OCI-LY7 (cell line): ENCODE data around the gene MPI. TPM values are rescaled to one million over a fixed set of nuclear protein-coding genes. Genes with fewer than 3 reads are reported as not detected.

ENCODE experiments used
- BruUV-seq: library from RNA; stranded (reverse); fragments of 400-500 nt; replicated peaks from 2 replicates; lab custom pipeline; 2021; lab: Mats Ljungman, UMichigan
- CTCF ChIA-PET: fragments of 300-600 bp; sonication (Branson Sonifier 250); formaldehyde crosslinking; loops from one replicate; lab custom pipeline; 2022; ENCODE audit warnings: antibody characterized with exemption; ENCODE audit not compliant: unreplicated experiment; lab: Charles Lee
- POLR2A ChIA-PET: fragments of 300-600 bp; sonication (Branson Sonifier 250); formaldehyde crosslinking; loops from one replicate; lab custom pipeline; 2022; ENCODE audit warnings: antibody characterized with exemption; lab: Charles Lee
- DNase-seq: peaks from one replicate; pipeline ENCODE4 v3.0.0-alpha.2; 2015; ENCODE audit warnings: low spot score
- H2AFZ ChIP-seq: fragments of 200-600 bp; sonication (generic), shearing (Covaris generic); 2 replicates; pipeline ENCODE4 v1.6.1; 2014; ENCODE audit warnings: mild to moderate bottlenecking, antibody characterized with exemption, low read length, moderate library complexity
- H3K27ac ChIP-seq: fragments of 200-600 bp; sonication (generic); 2 replicates; pipeline ENCODE4 v1.5.1; 2014; ENCODE audit warnings: mixed run types, low read depth, mild to moderate bottlenecking, moderate library complexity, low read length, inconsistent platforms; ENCODE audit not compliant: poor library complexity, severe bottlenecking
- H3K36me3 ChIP-seq: fragments of 200-600 bp; sonication (generic); 2 replicates; pipeline ENCODE4 v1.6.1; 2014; ENCODE audit warnings: mild to moderate bottlenecking, antibody characterized with exemption, low read length, moderate library complexity, mixed read lengths; ENCODE audit not compliant: insufficient read depth
- H3K4me1 ChIP-seq: fragments of 200-600 bp; sonication (generic); 2 replicates; pipeline ENCODE4 v1.5.1; 2014; ENCODE audit warnings: mild to moderate bottlenecking, low read length; ENCODE audit not compliant: insufficient read depth, poor library complexity, severe bottlenecking
- H3K4me2 ChIP-seq: fragments of 200-600 bp; sonication (generic); 2 replicates; pipeline ENCODE4 v1.6.1; 2014; ENCODE audit warnings: mild to moderate bottlenecking, low read length
- H3K4me3 ChIP-seq: fragments of 200-600 bp; sonication (generic); 2 replicates; pipeline ENCODE4 v1.5.1; 2014; ENCODE audit warnings: mild to moderate bottlenecking, low read depth, low read length; ENCODE audit not compliant: poor library complexity, severe bottlenecking
- H3K79me2 ChIP-seq: fragments of 200-600 bp; sonication (generic); 2 replicates; pipeline ENCODE4 v1.6.1; 2016; ENCODE audit warnings: low read depth, mild to moderate bottlenecking, low read length, moderate library complexity, mixed read lengths; ENCODE audit not compliant: insufficient read depth
- H3K9me2 ChIP-seq: fragments of 200-600 bp; sonication (generic); 2 replicates; pipeline ENCODE4 v1.6.1; 2016; ENCODE audit warnings: mild to moderate bottlenecking, low read length, mixed read lengths; ENCODE audit not compliant: insufficient read depth
- H3K9me3 ChIP-seq: fragments of 200-600 bp; sonication (generic); 2 replicates; pipeline ENCODE4 v1.6.1; 2014; ENCODE audit warnings: mild to moderate bottlenecking, mixed run types, low read length, mixed read lengths
- H4K20me1 ChIP-seq: fragments of 200-600 bp; sonication (generic); 2 replicates; pipeline ENCODE4 v1.6.1; 2014; ENCODE audit warnings: mild to moderate bottlenecking, antibody characterized with exemption, low read length, moderate library complexity, mixed read lengths; ENCODE audit not compliant: insufficient read depth
- EZH2phosphoT487 ChIP-seq: fragments of 200-600 bp; sonication (generic); IDR thresholded peaks from 2 replicates; pipeline ENCODE4 v1.6.1; 2018; ENCODE audit warnings: low read depth, borderline replicate concordance, mild to moderate bottlenecking, mixed run types, antibody characterized with exemption, low read length, moderate library complexity, mixed read lengths
- intact Hi-C: fragments of 100-400 bp; cut with micrococcal nuclease; formaldehyde crosslinking; loops from one replicate; pipeline ENCODE4 v1.10.0; 2022; ENCODE audit not compliant: unreplicated experiment
- total RNA-seq, 2 experiments: library from RNA; depleted of rRNA in 1 of 2; stranded (reverse); fragments of >200 nt in 1 of 2; shearing (Covaris generic) in 1 of 2; gene quantifications; 2 replicates each; pipeline ENCODE4 v1.2.3, GENCODE V29; 2014 to 2022
- TF ChIP-seq, protein P1 (sequence below): fragments of 200-600 bp; sonication (generic); conservative IDR thresholded peaks from 2 replicates; pipeline ENCODE4 v1.5.1; 2014; ENCODE audit warnings: mild to moderate bottlenecking, antibody characterized with exemption, low read length, moderate library complexity, mixed read lengths

The MPI gene
- total RNA-seq, 2 experiments from 2014 or later, result 58.9 to 67.2 TPM

DNA sequence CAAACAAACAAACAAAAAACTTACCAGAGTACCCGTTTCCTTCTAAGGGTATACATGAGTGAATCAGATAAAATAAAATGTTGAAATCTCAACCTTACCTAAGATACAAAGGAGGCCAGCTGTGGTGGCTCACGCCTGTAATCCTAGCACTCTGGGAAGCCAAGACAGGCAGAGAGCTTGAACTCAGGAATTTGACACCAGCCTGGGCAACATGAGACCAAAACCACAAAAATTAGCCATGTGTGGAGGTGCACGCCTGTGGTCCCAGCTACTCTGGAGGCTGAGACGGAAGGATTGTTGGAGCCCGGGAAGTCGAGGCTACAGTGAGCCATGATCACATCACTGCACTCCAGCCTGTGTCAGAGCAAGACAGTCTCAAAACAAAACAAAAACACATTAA is 27.8 kb downstream of the MPI start:
- Histone ChIP-seq H3K36me3 (peaks cover 98% of the 10 kb centered on the region), H3K4me1 (no peaks in the 10 kb centered on the region), H3K9me2 (no peaks in the 10 kb centered on the region), H3K9me3 (no peaks in the 10 kb centered on the region), H3K4me2 (no peak overlapping the region), H4K20me1 (no peaks in the 10 kb centered on the region), H2AFZ (no peak overlapping the region), H3K4me3 (no peak overlapping the region), H3K79me2 (no peaks in the 10 kb centered on the region), H3K27ac (no peak overlapping the region)
- CTCF ChIA-PET, result no interaction called here
- intact Hi-C loops, result no loop called here
- DNase-seq, result no peak
- TF ChIP-seq, protein P1, sequence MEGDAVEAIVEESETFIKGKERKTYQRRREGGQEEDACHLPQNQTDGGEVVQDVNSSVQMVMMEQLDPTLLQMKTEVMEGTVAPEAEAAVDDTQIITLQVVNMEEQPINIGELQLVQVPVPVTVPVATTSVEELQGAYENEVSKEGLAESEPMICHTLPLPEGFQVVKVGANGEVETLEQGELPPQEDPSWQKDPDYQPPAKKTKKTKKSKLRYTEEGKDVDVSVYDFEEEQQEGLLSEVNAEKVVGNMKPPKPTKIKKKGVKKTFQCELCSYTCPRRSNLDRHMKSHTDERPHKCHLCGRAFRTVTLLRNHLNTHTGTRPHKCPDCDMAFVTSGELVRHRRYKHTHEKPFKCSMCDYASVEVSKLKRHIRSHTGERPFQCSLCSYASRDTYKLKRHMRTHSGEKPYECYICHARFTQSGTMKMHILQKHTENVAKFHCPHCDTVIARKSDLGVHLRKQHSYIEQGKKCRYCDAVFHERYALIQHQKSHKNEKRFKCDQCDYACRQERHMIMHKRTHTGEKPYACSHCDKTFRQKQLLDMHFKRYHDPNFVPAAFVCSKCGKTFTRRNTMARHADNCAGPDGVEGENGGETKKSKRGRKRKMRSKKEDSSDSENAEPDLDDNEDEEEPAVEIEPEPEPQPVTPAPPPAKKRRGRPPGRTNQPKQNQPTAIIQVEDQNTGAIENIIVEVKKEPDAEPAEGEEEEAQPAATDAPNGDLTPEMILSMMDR, result no peak
- no peak for TF ChIP-seq EZH2phosphoT487
- POLR2A ChIA-PET, result interaction anchor here (0.7 kb wide), 1 partner anchor 11 kb away, joined by 3 read pairs; the partner anchor contains the start of gene FAM219B
- BruUV-seq, result no TSS peak

DNA sequence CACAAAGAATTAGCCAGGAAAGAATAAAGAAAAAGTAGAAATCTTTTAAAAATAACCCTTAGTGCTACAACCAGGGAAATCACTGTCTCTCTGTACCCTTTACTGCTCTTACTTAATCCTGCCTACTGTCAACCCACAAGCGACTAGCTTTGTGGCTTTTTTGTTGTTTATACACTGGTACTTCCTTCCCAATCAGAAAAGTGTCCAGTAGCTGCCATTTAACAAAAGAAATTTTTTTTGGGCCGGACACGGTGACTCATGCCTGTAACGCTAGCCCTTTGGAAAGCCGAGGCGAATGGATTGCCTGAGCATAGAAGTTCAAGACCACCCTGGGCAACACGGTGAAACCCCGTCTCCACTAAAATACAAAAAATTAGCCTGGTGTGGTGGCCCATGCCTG is 30.6 kb downstream of the MPI start:
- Histone ChIP-seq H3K27ac (no peak overlapping the region), H3K79me2 (no peaks in the 10 kb centered on the region), H3K4me3 (no peak overlapping the region), H4K20me1 (no peaks in the 10 kb centered on the region), H3K9me2 (no peaks in the 10 kb centered on the region), H3K4me1 (no peaks in the 10 kb centered on the region), H3K36me3 (peaks cover 99% of the 10 kb centered on the region), H2AFZ (no peak overlapping the region), H3K9me3 (no peaks in the 10 kb centered on the region), H3K4me2 (no peak overlapping the region)
- no peak for DNase-seq
- no TSS peak for BruUV-seq
- intact Hi-C loops, result no loop called here
- no peak for TF ChIP-seq EZH2phosphoT487
- TF ChIP-seq, protein P1, result no peak
- ChIA-PET POLR2A (interaction anchor here (1.0 kb wide), 1 partner anchor 14 kb away, joined by 3 read pairs; the partner anchor contains the start of gene FAM219B), CTCF (interaction anchor here (1.3 kb wide), 1 partner anchor 19 kb away, joined by 3 read pairs; no protein-coding TSS in a partner anchor)

DNA sequence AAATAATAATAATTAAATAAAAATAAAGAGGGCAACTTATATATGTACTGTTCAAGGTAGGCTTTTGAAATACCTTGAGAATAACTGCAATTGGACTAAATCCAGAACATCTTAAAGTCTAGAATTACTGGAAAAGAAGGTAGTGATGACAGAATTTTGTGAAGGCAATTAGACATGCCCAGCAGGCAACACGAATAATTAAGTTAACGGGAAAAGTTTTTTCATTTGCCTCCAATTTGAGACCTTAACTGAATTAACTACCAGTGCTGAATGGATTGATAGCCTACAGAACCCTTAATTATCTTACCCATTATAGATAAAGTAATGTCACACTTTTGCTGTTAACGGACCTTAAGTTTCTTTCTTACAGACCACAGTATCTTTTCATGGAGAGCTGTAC is 34.7 kb downstream of the MPI start:
- H3K4me1 ChIP-seq, result no peaks in the 10 kb centered on the region
- no peak overlapping the region for H3K27ac ChIP-seq
- H3K9me3 ChIP-seq, result no peaks in the 10 kb centered on the region
- POLR2A ChIA-PET, result interaction anchor here (0.6 kb wide), 2 partner anchors 11 to 43 kb away, joined by 3 to 5 read pairs; no protein-coding TSS in a partner anchor
- intact Hi-C loops, result no loop called here
- no peaks in the 10 kb centered on the region for H3K9me2 ChIP-seq
- TF ChIP-seq EZH2phosphoT487, result no peak
- TF ChIP-seq, protein P1, result no peak
- H4K20me1 ChIP-seq, result 0 out of 2 replicates have a peak, but pooled peaks cover 8% of the 10 kb centered on the region
- DNase-seq, result no peak
- H3K4me3 ChIP-seq, result no peak overlapping the region
- peaks cover 16% of the 10 kb centered on the region; the same call in 1 of the 2 replicates for H3K79me2 ChIP-seq
- H3K4me2 ChIP-seq, result no peak overlapping the region
- BruUV-seq, result TSS peak; percentile 29
- peaks cover 96% of the 10 kb centered on the region for H3K36me3 ChIP-seq
- CTCF ChIA-PET, result no interaction called here
- no peak overlapping the region for H2AFZ ChIP-seq
